HG03064 (cell line): ENCODE results near the gene GFM2.
"Not testable (repeated sequence)": the region's sequence is repeated elsewhere in the genome, so short reads cannot be mapped to it uniquely, and the experiment has no call there.

Source experiments
- ATAC-seq: cut with Tn5 transposase; IDR thresholded peaks from one replicate; pipeline ENCODE4 v1.9.1; 2021; ENCODE audit warnings: low read depth; ENCODE audit not compliant: unreplicated experiment

Gene GFM2

GRCh38 chr5:74766849-74767578 lies at the start of gene GFM2, which contains the start of gene NSA2:
GFM2 (minus strand) TSS chr5:74767117; CDS start chr5:74763742, 3,375 bp downstream.
NSA2 (plus strand) TSS chr5:74767249; CDS start chr5:74767361, 112 bp downstream.
- ATAC-seq: peak; percentile 92

GRCh38 chr5:74810915-74811314 lies 44.0 kb upstream of the GFM2 start:
- ATAC-seq: no peak

GRCh38 chr5:74801941-74802340 lies 35.0 kb upstream of the GFM2 start:
- no peak for ATAC-seq

- ATAC-seq: no peak
These were observed 34.3 kb upstream of the GFM2 start for GRCh38 chr5:74801197-74801596.

GRCh38 chr5:74798977-74799911 lies 32.3 kb upstream of the GFM2 start:
- ATAC-seq: no peak

- not testable (repeated sequence) for ATAC-seq
These were observed 24.8 kb upstream of the GFM2 start for GRCh38 chr5:74791669-74792068.

- no peak for ATAC-seq
These were observed 20.5 kb upstream of the GFM2 start for GRCh38 chr5:74787424-74787823.

- no peak for ATAC-seq
These were observed 19.9 kb upstream of the GFM2 start for GRCh38 chr5:74786851-74787250.

- no peak for ATAC-seq
These were observed 11.7 kb upstream of the GFM2 start for GRCh38 chr5:74778609-74779008.

GRCh38 chr5:74772359-74772758 lies 5.4 kb upstream of the GFM2 start:
- ATAC-seq: no peak

- peak; percentile 23 for ATAC-seq
These were observed 629 bp upstream of the GFM2 start for GRCh38 chr5:74767579-74767913.

GRCh38 chr5:74766418-74766848 lies 484 bp downstream of the GFM2 start:
- ATAC-seq: peak; percentile 37

GRCh38 chr5:74765929-74766328 lies 988 bp downstream of the GFM2 start:
- ATAC-seq: no peak

GRCh38 chr5:74765201-74765600 lies 1.7 kb downstream of the GFM2 start:
- ATAC-seq: no peak

- no peak for ATAC-seq
These were observed 3.4 kb downstream of the GFM2 start for GRCh38 chr5:74763504-74763903.

GRCh38 chr5:74762599-74762998 lies 4.3 kb downstream of the GFM2 start:
- ATAC-seq: no peak

GRCh38 chr5:74761241-74761640 lies 5.7 kb downstream of the GFM2 start:
- ATAC-seq: no peak

- ATAC-seq: not testable (repeated sequence)
These were observed 18.2 kb downstream of the GFM2 start for GRCh38 chr5:74748742-74749141.

- ATAC-seq: no peak
These were observed 28.5 kb downstream of the GFM2 start for GRCh38 chr5:74738406-74738805.

- no peak for ATAC-seq
These were observed 30.2 kb downstream of the GFM2 start for GRCh38 chr5:74736759-74737158.

GRCh38 chr5:74725331-74725730 lies 41.6 kb downstream of the GFM2 start:
- ATAC-seq: no peak

- ATAC-seq: no peak
These were observed 44.6 kb downstream of the GFM2 start for GRCh38 chr5:74722271-74722670.
